Bronchial epithelial cell (primary cell): ENCODE results near the gene CES3. TPM values are rescaled to one million over a fixed set of nuclear protein-coding genes. Genes with fewer than 3 reads are reported as not detected.

ENCODE experiments used
- DNase-seq: peaks from one replicate; pipeline ENCODE4 v3.0.0-alpha.2; 2010; ENCODE audit warnings: low read depth
- FAIRE-seq: peaks from 2 replicates; lab custom pipeline; 2011; peaks lifted over from hg19 to GRCh38; lab: Jason Lieb, UNC
- H3K27me3 ChIP-seq: 2 replicates; pipeline ENCODE4 v1.5.1; 2011; ENCODE audit warnings: low read length; ENCODE audit not compliant: control insufficient read depth, insufficient read depth
- H3K36me3 ChIP-seq: 2 replicates; pipeline ENCODE4 v1.5.1; 2011; ENCODE audit warnings: low read length; ENCODE audit not compliant: control insufficient read depth, insufficient read depth
- H3K4me3 ChIP-seq: 2 replicates; pipeline ENCODE4 v1.5.1; 2011; ENCODE audit warnings: mild to moderate bottlenecking, low read depth, low read length, control low read depth
- CTCF ChIP-seq: IDR thresholded peaks from 2 replicates; pipeline ENCODE4 v1.5.1; 2011; ENCODE audit warnings: mild to moderate bottlenecking, moderate library complexity, low read length, control low read depth, inconsistent platforms; ENCODE audit not compliant: insufficient read depth, severe bottlenecking
- total RNA-seq: library from RNA; depleted of rRNA; stranded (reverse); fragments of >200 nt; gene quantifications from 2 replicates; pipeline ENCODE4 v1.2.1, GENCODE V29; 2014

CES3 gene
- total RNA-seq, 1 donor from 2014 or later: 1.6 TPM

GRCh38 chr16:66919569-66920298 is 41.3 kb upstream of the CES3 start:
- no peak for DNase-seq
- Histone ChIP-seq H3K4me3 (no peak overlapping the region), H3K27me3 (peaks cover 1% of the 10 kb centered on the region), H3K36me3 (no peaks in the 10 kb centered on the region)
- TF ChIP-seq CTCF: no peak
- FAIRE-seq: no peak

- H3K4me3 ChIP-seq: no peak overlapping the region
- FAIRE-seq (no peak), DNase-seq (no peak)
- no peaks in the 10 kb centered on the region for H3K36me3 ChIP-seq
- peaks cover 1% of the 10 kb centered on the region for H3K27me3 ChIP-seq
- TF ChIP-seq CTCF: no peak
Measured at GRCh38 chr16:66920299-66920590, 40.8 kb upstream of the CES3 start.

GRCh38 chr16:66920924-66921680 is 40.0 kb upstream of the CES3 start:
- Histone ChIP-seq H3K4me3 (no peak overlapping the region), H3K27me3 (peaks cover 1% of the 10 kb centered on the region), H3K36me3 (no peaks in the 10 kb centered on the region)
- FAIRE-seq (peak; percentile 84), DNase-seq (no peak)
- no peak for TF ChIP-seq CTCF

GRCh38 chr16:66921729-66922450 is 39.2 kb upstream of the CES3 start:
- H3K4me3 ChIP-seq: no peak overlapping the region
- no peak for FAIRE-seq
- no peaks in the 10 kb centered on the region for H3K36me3 ChIP-seq
- peaks cover 1% of the 10 kb centered on the region for H3K27me3 ChIP-seq
- TF ChIP-seq CTCF: no peak
- DNase-seq: no peak

GRCh38 chr16:66923247-66923731 is 37.8 kb upstream of the CES3 start:
- H3K4me3 ChIP-seq: no peak overlapping the region
- DNase-seq (no peak), FAIRE-seq (no peak)
- TF ChIP-seq CTCF: no peak
- H3K27me3 ChIP-seq: peaks cover 1% of the 10 kb centered on the region
- H3K36me3 ChIP-seq: no peaks in the 10 kb centered on the region
